Gastroesophageal sphincter (tissue), 3 donors: ENCODE measurements around the gene HAUS2.

Source experiments
- EP300 ChIP-seq: sonication (generic); formaldehyde crosslinking; IDR thresholded peaks from one replicate; pipeline ENCODE4 v1.6.1; 2017; ENCODE audit warnings: antibody characterized with exemption, mild to moderate bottlenecking
- POLR2A ChIP-seq, 2 donors: fragments of 450-650 bp; IDR thresholded peaks; one replicate each; pipeline ENCODE4 v1.6.1; 2017; ENCODE audit warnings: antibody characterized with exemption in 2 of 2, mild to moderate bottlenecking in 2 of 2, moderate library complexity in 1 of 2
- POLR2AphosphoS5 ChIP-seq: sonication (generic); formaldehyde crosslinking; IDR thresholded peaks from one replicate; pipeline ENCODE4 v1.6.1; 2017; ENCODE audit warnings: antibody characterized with exemption
- TF ChIP-seq, protein P1 (sequence below), 4 experiments: fragments of 200-600 bp in 2 of 4; fragments of 450-650 bp in 2 of 4; sonication (generic) in 1 of 4; IDR thresholded peaks; one replicate each; pipeline ENCODE4 v1.5.1; 2017 to 2019; ENCODE audit warnings: antibody characterized with exemption in 4 of 4, mild to moderate bottlenecking in 2 of 4, moderate library complexity in 2 of 4

DNA sequence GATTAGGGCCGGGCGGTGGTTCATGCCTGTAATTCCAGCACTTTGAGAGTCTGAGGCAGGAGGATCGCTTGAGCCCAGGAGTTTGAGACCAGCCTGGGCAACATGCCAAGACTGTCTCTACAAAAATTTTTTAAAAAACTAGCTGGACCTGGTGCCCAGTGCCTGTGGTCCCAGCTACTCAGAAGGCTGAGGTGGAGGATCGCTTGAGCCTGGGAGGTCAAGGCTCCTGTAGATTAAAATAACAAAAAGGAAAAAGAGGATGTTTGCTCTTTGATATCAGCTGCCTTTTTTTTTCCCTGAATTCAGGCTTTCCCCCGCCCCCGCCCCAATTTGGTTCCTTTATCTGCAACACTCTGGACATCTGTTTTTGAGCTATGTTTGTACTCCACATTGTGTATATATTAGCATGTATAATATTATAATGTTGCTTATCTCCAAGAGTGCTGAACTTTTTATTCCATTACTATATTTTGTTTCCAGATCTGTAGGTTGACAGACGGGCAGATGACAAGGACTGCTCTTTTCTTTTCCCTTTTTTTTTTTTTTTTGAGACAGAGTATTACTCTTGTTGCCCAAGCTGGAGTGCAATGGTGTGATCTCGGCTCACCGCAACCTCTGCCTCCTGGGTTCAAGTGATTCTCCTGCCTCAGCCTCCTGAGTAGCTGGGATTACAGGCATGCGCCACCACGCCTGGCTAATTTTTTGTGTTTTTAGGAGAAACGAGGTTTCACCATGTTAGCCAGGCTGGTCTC is 48.6 kb upstream of the HAUS2 start:
- TF ChIP-seq, protein P1, sequence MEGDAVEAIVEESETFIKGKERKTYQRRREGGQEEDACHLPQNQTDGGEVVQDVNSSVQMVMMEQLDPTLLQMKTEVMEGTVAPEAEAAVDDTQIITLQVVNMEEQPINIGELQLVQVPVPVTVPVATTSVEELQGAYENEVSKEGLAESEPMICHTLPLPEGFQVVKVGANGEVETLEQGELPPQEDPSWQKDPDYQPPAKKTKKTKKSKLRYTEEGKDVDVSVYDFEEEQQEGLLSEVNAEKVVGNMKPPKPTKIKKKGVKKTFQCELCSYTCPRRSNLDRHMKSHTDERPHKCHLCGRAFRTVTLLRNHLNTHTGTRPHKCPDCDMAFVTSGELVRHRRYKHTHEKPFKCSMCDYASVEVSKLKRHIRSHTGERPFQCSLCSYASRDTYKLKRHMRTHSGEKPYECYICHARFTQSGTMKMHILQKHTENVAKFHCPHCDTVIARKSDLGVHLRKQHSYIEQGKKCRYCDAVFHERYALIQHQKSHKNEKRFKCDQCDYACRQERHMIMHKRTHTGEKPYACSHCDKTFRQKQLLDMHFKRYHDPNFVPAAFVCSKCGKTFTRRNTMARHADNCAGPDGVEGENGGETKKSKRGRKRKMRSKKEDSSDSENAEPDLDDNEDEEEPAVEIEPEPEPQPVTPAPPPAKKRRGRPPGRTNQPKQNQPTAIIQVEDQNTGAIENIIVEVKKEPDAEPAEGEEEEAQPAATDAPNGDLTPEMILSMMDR (IDR thresholded peaks at IDR 0.05) = no peak
- TF ChIP-seq POLR2AphosphoS5 = no peak
- no peak for TF ChIP-seq EP300
- no peak for TF ChIP-seq POLR2A (IDR thresholded peaks at IDR 0.05)
